ENCODE measurements around the gene AFAP1. TPM values are rescaled to one million over a fixed set of nuclear protein-coding genes. Genes with fewer than 3 reads are reported as not detected.

Gene AFAP1
- total and polyA plus RNA-seq, 2 donors (not counting 3 experiments of a cell fraction or from before 2014, with no cell fraction given), result 32.3 to 103 TPM

DNA sequence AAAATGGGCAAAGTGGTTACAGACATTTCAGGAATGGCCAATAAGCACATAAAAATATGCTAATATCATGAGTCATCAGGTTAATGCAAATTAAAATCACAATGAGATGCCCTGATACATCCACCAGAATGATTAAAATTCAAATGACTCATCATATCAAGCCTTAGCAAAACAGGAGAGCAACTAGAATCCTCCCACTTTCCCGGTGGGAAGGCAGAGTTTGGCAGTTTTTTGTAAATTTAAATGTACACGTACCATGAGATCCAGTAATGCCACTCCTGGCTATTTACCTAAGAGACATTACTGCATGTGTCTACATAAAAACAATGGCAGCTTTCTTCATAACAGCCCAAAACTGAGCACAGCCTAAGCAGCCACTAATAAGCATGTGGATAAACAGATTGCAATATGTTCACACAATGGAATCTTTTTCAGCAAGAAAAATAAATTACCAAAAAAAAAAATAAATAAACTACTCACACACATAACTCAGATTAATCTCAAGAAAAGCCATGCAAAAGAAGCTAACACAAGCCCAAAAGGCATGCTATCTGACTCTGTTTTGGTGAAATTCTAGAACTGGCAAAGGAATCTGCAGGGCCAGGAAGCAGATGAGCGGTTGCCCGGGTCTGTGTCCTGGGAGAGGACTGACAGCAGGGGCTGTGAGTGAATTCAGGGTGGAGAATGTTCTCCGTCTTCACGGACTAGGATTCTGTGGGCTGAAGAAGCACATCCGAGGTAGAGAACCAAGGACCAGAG is 48.8 kb downstream of the AFAP1 start:
- no peak overlapping the region for H2AFZ ChIP-seq (ENCODE audit: low read depth, low read length)
- H3K9ac ChIP-seq (replicated peaks; ENCODE audit: extremely low read depth, insufficient read depth, low read length), result peak overlapping the region; percentile 19
- peak overlapping the region; percentile 53 for H3K4me2 ChIP-seq (ENCODE audit: insufficient read depth, low read length)
- no peak overlapping the region for H3K4me3 ChIP-seq (replicated peaks in 1 of 3; ENCODE audit: insufficient read depth in 1 of 3, low read depth in 1 of 3, low read length in 3 of 3)
- no peaks in the 10 kb centered on the region for H3K27me3 ChIP-seq (ENCODE audit: control insufficient read depth in 2 of 2, insufficient read depth in 2 of 2, low read length in 2 of 2)
- H3K36me3 ChIP-seq (ENCODE audit: control insufficient read depth in 2 of 2, extremely low read depth in 1 of 2, insufficient read depth in 2 of 2, low read length in 2 of 2), result no peaks in the 10 kb centered on the region
- peak; percentile 88 for DNase-seq (ENCODE audit: low read depth, low spot score)
- H3K79me2 ChIP-seq (ENCODE audit: control insufficient read depth, insufficient read depth, low read length), result peaks cover 95% of the 10 kb centered on the region
- intact Hi-C loops (cut with micrococcal nuclease) (loop anchor here (1.0 to 2.0 kb wide), 2 partner anchors 9 to 14 kb away; no protein-coding TSS in a partner anchor), dilution Hi-C loops (cut with MboI; ENCODE audit: extremely low pct_ligation_motif_present, low sequenced_read_pairs) (no loop called here)
- peaks cover 44% of the 10 kb centered on the region for H3K4me1 ChIP-seq (ENCODE audit: control insufficient read depth, extremely low read depth, insufficient read depth, low read length)
- H3K27ac ChIP-seq (ENCODE audit: insufficient read depth, low read depth, low read length), result peak overlapping the region; percentile 57
- TF ChIP-seq GATA2 (IDR thresholded peaks at IDR 0.05; ENCODE audit: insufficient read depth, insufficient read length, low read depth, low read length) (peak; percentile 22), EZH2 (IDR thresholded peaks at IDR 0.05; ENCODE audit: borderline replicate concordance, low read depth, low read length, severe bottlenecking) (no peak), JUN (IDR thresholded peaks at IDR 0.05; ENCODE audit: borderline replicate concordance, insufficient read depth, insufficient read length, low read depth) (peak; percentile 97), FOS (IDR thresholded peaks at IDR 0.05; ENCODE audit: borderline replicate concordance, insufficient read depth, low read length) (peak; percentile 94), MYC (IDR thresholded peaks at IDR 0.05; ENCODE audit: low read depth, low read length) (no peak)
- no TSS peak for BruUV-seq (replicated peaks)
- H4K20me1 ChIP-seq (replicated peaks; ENCODE audit: control insufficient read depth, extremely low read depth, insufficient read depth, low read length), result no peaks in the 10 kb centered on the region
- POLR2A ChIA-PET, result no interaction called here
- no peaks in the 10 kb centered on the region for H3K9me1 ChIP-seq (replicated peaks; ENCODE audit: control insufficient read depth, extremely low read depth, insufficient read depth, low read length)
- CTCF ChIA-PET, result interaction anchor here (1.4 to 2.5 kb wide), 3 partner anchors 14 to 89 kb away, joined by 4 to 6 read pairs (median 5); no protein-coding TSS in a partner anchor
- peak; percentile 81 for FAIRE-seq
- H3K9me3 ChIP-seq (replicated peaks; ENCODE audit: control insufficient read depth, insufficient read depth, low read length), result no peaks in the 10 kb centered on the region

DNA sequence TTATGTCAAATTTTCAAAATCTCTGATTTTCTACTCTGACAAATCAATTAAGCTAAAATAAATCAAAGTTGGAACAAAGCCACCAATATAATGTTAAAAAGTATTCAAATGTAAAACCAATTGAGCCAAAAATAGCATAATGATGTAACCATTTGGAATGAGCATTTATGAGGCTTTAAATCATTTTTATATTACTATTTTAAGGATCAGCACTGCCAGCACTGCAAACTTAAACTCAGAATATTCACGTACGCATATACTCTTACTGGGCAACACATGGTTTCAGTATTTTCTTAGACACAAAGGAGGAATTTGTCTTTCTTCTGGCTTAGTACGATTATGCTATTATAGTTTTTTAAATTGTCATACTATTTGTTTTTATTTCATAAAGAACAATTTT is 52.2 kb downstream of the AFAP1 start:
- H3K4me2 ChIP-seq (ENCODE audit: insufficient read depth, low read length), result no peak overlapping the region
- no TSS peak for BruUV-seq (replicated peaks)
- no peaks in the 10 kb centered on the region for H3K36me3 ChIP-seq (ENCODE audit: control insufficient read depth in 2 of 2, extremely low read depth in 1 of 2, insufficient read depth in 2 of 2, low read length in 2 of 2)
- no peak for FAIRE-seq
- ChIA-PET CTCF (interaction anchor here (1.3 to 3.4 kb wide), 2 partner anchors 11 to 85 kb away, joined by 3 to 18 read pairs; no protein-coding TSS in a partner anchor), POLR2A (no interaction called here)
- DNase-seq (ENCODE audit: low read depth, low spot score), result no peak
- intact Hi-C loops (cut with micrococcal nuclease) (no loop called here), dilution Hi-C loops (cut with MboI; ENCODE audit: extremely low pct_ligation_motif_present, low sequenced_read_pairs) (no loop called here)
- H4K20me1 ChIP-seq (replicated peaks; ENCODE audit: control insufficient read depth, extremely low read depth, insufficient read depth, low read length), result no peaks in the 10 kb centered on the region
- peaks cover 38% of the 10 kb centered on the region for H3K4me1 ChIP-seq (ENCODE audit: control insufficient read depth, extremely low read depth, insufficient read depth, low read length)
- H2AFZ ChIP-seq (ENCODE audit: low read depth, low read length), result no peak overlapping the region
- no peaks in the 10 kb centered on the region for H3K27me3 ChIP-seq (ENCODE audit: control insufficient read depth in 2 of 2, insufficient read depth in 2 of 2, low read length in 2 of 2)
- peaks cover 98% of the 10 kb centered on the region for H3K79me2 ChIP-seq (ENCODE audit: control insufficient read depth, insufficient read depth, low read length)
- no peaks in the 10 kb centered on the region for H3K9me3 ChIP-seq (replicated peaks; ENCODE audit: control insufficient read depth, insufficient read depth, low read length)
- H3K27ac ChIP-seq (ENCODE audit: insufficient read depth, low read depth, low read length), result no peak overlapping the region
- no peak overlapping the region for H3K9ac ChIP-seq (replicated peaks; ENCODE audit: extremely low read depth, insufficient read depth, low read length)
- H3K4me3 ChIP-seq (replicated peaks in 1 of 3; ENCODE audit: insufficient read depth in 1 of 3, low read depth in 1 of 3, low read length in 3 of 3), result no peak overlapping the region
- no peaks in the 10 kb centered on the region for H3K9me1 ChIP-seq (replicated peaks; ENCODE audit: control insufficient read depth, extremely low read depth, insufficient read depth, low read length)
- TF ChIP-seq GATA2 (IDR thresholded peaks at IDR 0.05; ENCODE audit: insufficient read depth, insufficient read length, low read depth, low read length), result no peak
- TF ChIP-seq POLR2A (IDR thresholded peaks at IDR 0.05; ENCODE audit: low read depth, low read length), result no peak
- TF ChIP-seq FOS (IDR thresholded peaks at IDR 0.05; ENCODE audit: borderline replicate concordance, insufficient read depth, low read length), result no peak
- no peak for TF ChIP-seq CTCF (IDR thresholded peaks at IDR 0.05; ENCODE audit: extremely low read depth in 1 of 2, insufficient read depth in 1 of 2, low read depth in 1 of 2, low read length in 2 of 2)
- no peak for TF ChIP-seq MYC (IDR thresholded peaks at IDR 0.05; ENCODE audit: low read depth, low read length)
- no peak for TF ChIP-seq JUN (IDR thresholded peaks at IDR 0.05; ENCODE audit: borderline replicate concordance, insufficient read depth, insufficient read length, low read depth)
- TF ChIP-seq, protein P1, sequence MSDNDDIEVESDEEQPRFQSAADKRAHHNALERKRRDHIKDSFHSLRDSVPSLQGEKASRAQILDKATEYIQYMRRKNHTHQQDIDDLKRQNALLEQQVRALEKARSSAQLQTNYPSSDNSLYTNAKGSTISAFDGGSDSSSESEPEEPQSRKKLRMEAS (IDR thresholded peaks at IDR 0.05; ENCODE audit: insufficient read depth, insufficient read length), result no peak
- TF ChIP-seq POLR2AphosphoS5 (IDR thresholded peaks at IDR 0.05; ENCODE audit: insufficient read depth, low read depth, low read length), result no peak
- TF ChIP-seq EZH2 (IDR thresholded peaks at IDR 0.05; ENCODE audit: borderline replicate concordance, low read depth, low read length, severe bottlenecking), result no peak
